Glomerular endothelial cell (primary cell): ENCODE data around the gene EGR1. TPM values are rescaled to one million over a fixed set of nuclear protein-coding genes. Genes with fewer than 3 reads are reported as not detected.
"Not testable (repeated sequence)": the region's sequence is repeated elsewhere in the genome, so short reads cannot be mapped to it uniquely, and the experiment has no call there.

Experiments
- DNase-seq: peaks from one replicate; pipeline ENCODE4 v3.0.0-alpha.2; 2011; ENCODE audit warnings: low read depth, low spot score; ENCODE audit errors: extremely low read depth
- total RNA-seq: library from RNA; depleted of rRNA; stranded (reverse); fragments of >200 nt; gene quantifications from 2 replicates; pipeline ENCODE4 v1.2.3, GENCODE V29; 2015

EGR1 gene
- total RNA-seq, 1 donor from 2014 or later: 6.5 TPM

GRCh38 chr5:138506370-138507306 is 41.4 kb downstream of the EGR1 start:
- no peak for DNase-seq

GRCh38 chr5:138507485-138507884 is 42.2 kb downstream of the EGR1 start:
- DNase-seq: not testable (repeated sequence)

- no peak for DNase-seq
Observed at GRCh38 chr5:138508958-138509357, 43.7 kb downstream of the EGR1 start.

DNA sequence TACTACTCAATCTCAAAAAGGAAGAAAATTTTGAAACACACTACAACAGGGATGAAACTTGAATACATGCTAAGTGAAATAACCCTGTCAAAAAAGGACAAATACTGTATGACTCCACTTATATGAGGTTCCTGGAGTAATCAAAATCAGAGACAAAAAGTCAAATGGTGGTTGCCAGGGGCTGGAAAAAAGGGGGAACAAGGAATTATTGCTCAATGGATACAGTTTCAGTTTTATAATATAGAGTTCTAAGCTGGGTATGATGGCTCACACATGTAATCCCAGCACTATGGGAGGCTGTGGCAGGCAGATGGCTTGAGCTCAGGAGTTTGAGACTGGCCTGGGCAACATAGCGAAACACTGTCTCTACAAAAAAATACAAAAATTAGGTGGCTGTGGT is 48.7 kb downstream of the EGR1 start:
- no peak for DNase-seq

GRCh38 chr5:138515556-138516245 is 50.4 kb downstream of the EGR1 start:
- no peak for DNase-seq

- no peak for DNase-seq
Observed at GRCh38 chr5:138517437-138517836, 52.2 kb downstream of the EGR1 start.

Other genes starting within 250 kb of the EGR1 start
- not detected in 2 replicates for gene GFRA3, start 190.9 kb upstream of the EGR1 start, total RNA-seq
- gene CDC25C, start 133.7 kb upstream of the EGR1 start, total RNA-seq: 0.97 and 2.9 TPM in 2 replicates
- 26.4 and 30.7 TPM in 2 replicates for gene FAM53C, start 127.2 kb upstream of the EGR1 start, total RNA-seq
- 41.2 and 44.0 TPM in 2 replicates for gene KDM3B, start 112.8 kb upstream of the EGR1 start, total RNA-seq
- gene REEP2, start 26.4 kb upstream of the EGR1 start, total RNA-seq: 7.6 and 13.5 TPM in 2 replicates
- gene ETF1, start 77.8 kb downstream of the EGR1 start, total RNA-seq: 77.2 and 81.9 TPM in 2 replicates
- gene HSPA9, start 109.9 kb downstream of the EGR1 start, total RNA-seq: 197 and 203 TPM in 2 replicates